ENCODE results near the gene BID. TPM values are rescaled to one million over a fixed set of nuclear protein-coding genes. Genes with fewer than 3 reads are reported as not detected.

Gene BID
- total RNA-seq, 2 donors from 2014 or later: 18.1 to 21.0 TPM

DNA sequence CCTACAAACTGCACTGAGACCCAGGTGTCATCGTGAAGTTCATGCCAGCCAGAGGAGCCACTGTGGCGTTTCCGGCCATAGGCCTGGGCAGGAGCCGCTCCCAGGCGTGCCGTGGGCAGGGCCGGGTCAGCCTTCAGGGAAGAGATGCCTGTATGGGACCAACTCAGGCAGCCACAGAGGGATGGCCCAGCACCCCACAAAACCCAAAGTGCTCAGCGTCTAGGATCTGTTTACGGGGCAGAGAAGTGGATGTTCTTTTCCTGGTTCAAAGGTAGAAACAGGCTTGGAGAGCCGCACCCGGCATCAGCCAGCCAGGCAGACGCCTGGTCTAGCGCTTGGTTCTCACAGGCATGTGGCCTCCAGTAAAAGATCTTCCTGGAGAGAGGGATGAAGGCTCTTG, 8.4 kb upstream of the BID start:
- no peaks in the 10 kb centered on the region for H3K36me3 ChIP-seq
- no peak for DNase-seq (ENCODE audit: low spot score)
- no peaks in the 10 kb centered on the region for H3K4me1 ChIP-seq (replicated peaks)
- no peak overlapping the region for H3K4me3 ChIP-seq
- TF ChIP-seq POLR2AphosphoS5 (IDR thresholded peaks at IDR 0.05) (no peak), POLR2A (IDR thresholded peaks at IDR 0.05) (no peak)
- TF ChIP-seq, protein P1, sequence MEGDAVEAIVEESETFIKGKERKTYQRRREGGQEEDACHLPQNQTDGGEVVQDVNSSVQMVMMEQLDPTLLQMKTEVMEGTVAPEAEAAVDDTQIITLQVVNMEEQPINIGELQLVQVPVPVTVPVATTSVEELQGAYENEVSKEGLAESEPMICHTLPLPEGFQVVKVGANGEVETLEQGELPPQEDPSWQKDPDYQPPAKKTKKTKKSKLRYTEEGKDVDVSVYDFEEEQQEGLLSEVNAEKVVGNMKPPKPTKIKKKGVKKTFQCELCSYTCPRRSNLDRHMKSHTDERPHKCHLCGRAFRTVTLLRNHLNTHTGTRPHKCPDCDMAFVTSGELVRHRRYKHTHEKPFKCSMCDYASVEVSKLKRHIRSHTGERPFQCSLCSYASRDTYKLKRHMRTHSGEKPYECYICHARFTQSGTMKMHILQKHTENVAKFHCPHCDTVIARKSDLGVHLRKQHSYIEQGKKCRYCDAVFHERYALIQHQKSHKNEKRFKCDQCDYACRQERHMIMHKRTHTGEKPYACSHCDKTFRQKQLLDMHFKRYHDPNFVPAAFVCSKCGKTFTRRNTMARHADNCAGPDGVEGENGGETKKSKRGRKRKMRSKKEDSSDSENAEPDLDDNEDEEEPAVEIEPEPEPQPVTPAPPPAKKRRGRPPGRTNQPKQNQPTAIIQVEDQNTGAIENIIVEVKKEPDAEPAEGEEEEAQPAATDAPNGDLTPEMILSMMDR (IDR thresholded peaks at IDR 0.05): no peak
- no peaks in the 10 kb centered on the region for H3K9me3 ChIP-seq
- no peaks in the 10 kb centered on the region for H3K27me3 ChIP-seq (replicated peaks; ENCODE audit: insufficient read depth)
- WGBS: 92% methylated on average over 13 of the region's 13 CpGs
- no peak overlapping the region for H3K27ac ChIP-seq
- intact Hi-C loops (cut with DNase I): loop anchor here (10.0 kb wide), 1 partner anchor 218 kb away; the partner anchor contains the start of gene SLC25A18

DNA sequence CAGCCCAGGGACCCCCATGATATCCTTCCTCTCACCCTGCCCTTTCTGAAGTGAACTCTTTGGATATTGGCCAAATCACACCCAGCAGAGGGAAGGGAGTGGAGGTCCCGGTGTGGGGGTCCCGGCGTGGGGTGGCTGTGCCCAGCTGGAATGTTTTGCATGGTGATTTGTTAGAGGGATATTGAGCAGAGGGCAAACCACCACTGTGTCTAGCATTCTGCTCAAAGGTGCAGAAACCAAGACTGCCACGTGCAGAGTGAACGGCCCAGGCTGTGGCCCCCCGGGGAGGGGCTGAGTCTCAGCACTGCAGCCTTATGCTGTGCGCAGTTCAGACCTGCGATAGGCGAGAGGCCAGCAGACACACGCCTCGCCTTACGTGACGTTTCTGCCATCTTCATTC, 7.9 kb upstream of the BID start:
- TF ChIP-seq, protein P1 (IDR thresholded peaks at IDR 0.05): no peak
- no peak for TF ChIP-seq POLR2A (IDR thresholded peaks at IDR 0.05)
- no peak for TF ChIP-seq POLR2AphosphoS5 (IDR thresholded peaks at IDR 0.05)
- Histone ChIP-seq H3K4me1 (replicated peaks) (no peaks in the 10 kb centered on the region), H3K9me3 (no peaks in the 10 kb centered on the region), H3K27ac (no peak overlapping the region), H3K36me3 (no peaks in the 10 kb centered on the region), H3K4me3 (no peak overlapping the region), H3K27me3 (replicated peaks; ENCODE audit: insufficient read depth) (no peaks in the 10 kb centered on the region)
- WGBS: 93% methylated on average over 10 of the region's 13 CpGs
- intact Hi-C loops (cut with DNase I): loop anchor here (10.0 kb wide), 1 partner anchor 217 kb away; the partner anchor contains the start of gene SLC25A18
- no peak for DNase-seq (ENCODE audit: low spot score)

DNA sequence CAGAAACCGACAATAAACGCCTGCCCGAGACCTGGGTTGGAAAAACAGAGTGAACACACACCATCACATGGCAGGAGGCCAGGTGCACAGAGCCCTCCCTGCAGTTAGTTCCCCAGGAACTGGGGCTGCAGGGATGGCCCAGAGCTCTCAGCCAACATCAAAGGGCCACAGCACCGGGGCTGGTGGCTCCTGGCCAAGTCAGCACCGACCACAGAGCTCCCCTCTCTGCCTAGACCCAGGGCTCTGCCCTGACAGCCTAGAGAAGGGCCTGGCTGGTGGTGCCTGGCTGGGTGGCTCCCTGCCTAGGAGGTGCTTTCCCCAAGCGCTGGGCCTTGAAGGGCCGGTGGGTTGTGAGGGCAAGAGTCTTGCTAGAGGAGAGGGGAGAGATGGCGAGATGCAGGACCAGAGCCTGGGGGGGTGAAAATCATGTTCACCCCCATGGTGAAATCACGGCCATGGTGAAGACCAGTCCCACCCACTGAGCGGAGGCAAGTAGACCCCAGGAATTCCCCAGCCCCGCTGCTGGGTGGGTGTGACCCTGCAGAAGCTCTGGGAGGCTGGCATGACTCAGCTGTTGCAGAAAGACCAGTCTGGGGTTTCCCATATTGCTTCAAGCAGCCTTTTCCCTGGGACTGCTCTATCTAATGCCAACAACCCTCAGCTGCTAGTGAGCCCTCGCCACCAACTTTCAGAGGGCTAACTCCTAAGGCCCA, 7.2 kb upstream of the BID start:
- H3K9me3 ChIP-seq: no peaks in the 10 kb centered on the region
- no peak for DNase-seq (ENCODE audit: low spot score)
- WGBS: 44% methylated on average over 11 of the region's 12 CpGs

DNA sequence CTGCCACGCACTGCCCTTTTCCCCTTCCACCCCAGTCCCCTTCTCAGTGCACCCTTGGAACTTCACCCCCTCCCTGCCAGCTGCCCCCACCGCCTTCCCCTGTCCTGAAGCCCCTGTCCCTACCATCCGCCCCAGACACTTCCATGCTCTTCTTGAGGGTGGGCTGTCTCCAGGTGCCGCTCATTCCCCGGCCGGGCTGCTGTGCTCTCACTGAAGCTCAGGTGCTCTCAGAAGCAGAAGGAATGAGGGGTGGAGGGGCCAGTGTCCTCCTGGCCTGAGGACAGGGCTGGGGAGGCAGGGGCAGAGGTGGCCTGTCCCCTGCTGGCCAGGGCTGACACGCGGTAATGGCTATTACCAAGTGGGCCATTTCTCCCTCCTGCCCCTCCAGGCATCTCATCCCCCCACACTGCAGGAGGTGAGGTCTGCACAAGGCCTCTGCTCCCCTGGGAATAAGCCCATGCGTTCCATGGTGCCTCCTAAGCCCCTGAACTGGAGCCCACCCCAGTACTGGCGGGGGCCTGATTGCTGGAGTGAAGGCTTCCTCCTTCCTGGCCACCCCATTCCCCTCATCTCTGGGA, 6.6 kb upstream of the BID start:
- Histone ChIP-seq H3K36me3 (no peaks in the 10 kb centered on the region), H3K4me3 (no peak overlapping the region), H3K9me3 (no peaks in the 10 kb centered on the region), H3K27me3 (replicated peaks; ENCODE audit: insufficient read depth) (no peaks in the 10 kb centered on the region), H3K4me1 (replicated peaks) (no peaks in the 10 kb centered on the region), H3K27ac (no peak overlapping the region)
- intact Hi-C loops (cut with DNase I): loop anchor here (10.0 kb wide), 1 partner anchor 216 kb away; the partner anchor contains the start of gene SLC25A18
- TF ChIP-seq, protein P1 (IDR thresholded peaks at IDR 0.05): no peak
- TF ChIP-seq POLR2AphosphoS5 (IDR thresholded peaks at IDR 0.05): no peak
- TF ChIP-seq POLR2A (IDR thresholded peaks at IDR 0.05): no peak
- DNase-seq (ENCODE audit: low spot score): no peak
- WGBS: 79% methylated on average over 10 of the region's 10 CpGs

More for the DNA sequence above, 7.2 kb upstream of the BID start:
- Histone ChIP-seq H3K4me3 (no peak overlapping the region), H3K4me1 (replicated peaks) (no peaks in the 10 kb centered on the region), H3K27me3 (replicated peaks; ENCODE audit: insufficient read depth) (no peaks in the 10 kb centered on the region), H3K36me3 (no peaks in the 10 kb centered on the region), H3K27ac (no peak overlapping the region)
- TF ChIP-seq POLR2AphosphoS5 (IDR thresholded peaks at IDR 0.05) (no peak), POLR2A (IDR thresholded peaks at IDR 0.05) (no peak)
- TF ChIP-seq, protein P1 (IDR thresholded peaks at IDR 0.05): no peak
- intact Hi-C loops (cut with DNase I): loop anchor here (10.0 kb wide), 1 partner anchor 217 kb away; the partner anchor contains the start of gene SLC25A18
